ENCODE results near the gene TRAPPC12.

Gene TRAPPC12

DNA sequence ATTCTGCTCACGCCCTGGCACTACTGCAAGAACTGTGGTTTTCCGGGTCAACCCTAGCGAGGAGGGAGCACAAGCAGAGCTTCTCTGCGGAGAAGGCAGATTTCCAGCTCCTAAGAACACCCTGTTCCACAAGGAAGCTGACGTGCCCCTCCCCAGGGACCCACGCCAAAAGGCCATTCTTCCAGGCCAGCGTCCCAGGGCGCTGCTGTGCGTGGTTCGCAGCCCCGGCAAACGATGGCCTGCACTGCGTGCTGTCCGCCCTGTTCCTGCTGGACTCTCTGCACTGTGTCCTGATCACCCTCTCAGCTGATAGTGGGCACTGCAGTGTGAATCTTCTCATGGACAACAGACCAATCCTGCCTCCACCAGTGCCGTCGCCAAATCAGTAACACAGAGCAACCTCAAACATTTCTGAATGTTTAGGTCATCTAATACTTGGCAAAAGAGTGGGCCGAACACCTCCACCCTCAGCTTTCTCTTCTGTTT is 90.7 kb downstream of the TRAPPC12 start:
- DNase-seq (ENCODE audit: low spot score), result peak; percentile 32

DNA sequence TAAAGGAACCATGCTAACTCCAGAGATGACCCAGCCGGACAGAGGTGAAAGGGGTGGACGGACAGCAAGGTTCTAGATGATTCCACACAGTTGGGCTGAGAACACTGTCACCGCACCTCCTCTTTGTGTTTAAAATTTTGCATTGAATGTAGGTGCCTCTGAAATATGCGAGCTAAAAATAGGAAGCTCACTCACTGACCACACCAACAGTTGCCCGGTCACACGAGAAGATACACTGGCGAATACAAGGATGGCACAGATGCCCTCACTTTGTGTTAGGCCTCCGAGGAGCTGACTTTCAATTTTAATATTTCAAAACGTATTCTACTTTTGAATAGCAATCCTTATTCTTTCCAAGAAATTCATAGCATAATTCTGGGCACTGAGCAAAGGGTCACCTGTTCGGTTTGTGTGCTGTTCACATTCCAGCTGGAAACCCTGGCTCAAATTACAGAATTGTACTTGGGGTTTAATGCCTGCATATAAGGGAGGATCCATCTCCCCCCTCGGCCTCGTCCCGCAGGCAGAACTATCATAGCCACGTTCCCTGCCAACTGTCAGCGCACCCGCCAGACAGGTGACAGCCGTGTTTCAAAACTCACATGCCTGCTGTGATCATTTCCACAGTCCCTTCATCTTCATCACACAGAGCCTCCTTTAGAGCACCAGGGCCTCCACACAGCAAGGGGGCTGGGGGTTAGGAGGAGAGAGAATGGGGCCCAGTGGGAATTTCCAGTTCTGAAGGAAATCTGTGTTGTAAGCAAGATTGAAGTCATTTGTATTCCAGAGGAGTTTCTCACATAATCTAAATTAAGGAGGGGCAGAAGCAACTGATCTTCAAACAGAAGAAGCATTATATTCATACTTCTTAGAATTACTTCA is 91.6 kb downstream of the TRAPPC12 start:
- DNase-seq (ENCODE audit: low spot score), result peak; percentile 42

DNA sequence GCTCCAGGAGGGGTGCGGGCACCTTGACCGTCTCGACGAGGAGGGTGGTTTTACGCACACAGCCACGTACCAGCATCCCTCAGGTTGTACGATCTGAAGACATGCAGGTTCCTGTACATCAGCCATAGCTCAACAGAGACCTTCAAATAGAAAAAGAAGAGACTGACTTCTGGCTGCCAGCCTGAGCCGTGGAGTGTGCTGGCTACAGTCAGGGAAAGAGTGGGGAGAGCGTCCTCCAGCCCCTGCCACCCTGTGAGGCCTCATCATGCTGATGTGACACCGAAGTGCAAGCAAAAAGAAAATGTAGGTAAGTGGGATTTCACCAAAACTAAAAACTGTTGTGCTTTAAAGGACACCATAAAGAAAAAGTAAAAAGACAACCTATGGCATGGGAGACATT is 92.8 kb downstream of the TRAPPC12 start:
- no peak for DNase-seq (ENCODE audit: low spot score)

DNA sequence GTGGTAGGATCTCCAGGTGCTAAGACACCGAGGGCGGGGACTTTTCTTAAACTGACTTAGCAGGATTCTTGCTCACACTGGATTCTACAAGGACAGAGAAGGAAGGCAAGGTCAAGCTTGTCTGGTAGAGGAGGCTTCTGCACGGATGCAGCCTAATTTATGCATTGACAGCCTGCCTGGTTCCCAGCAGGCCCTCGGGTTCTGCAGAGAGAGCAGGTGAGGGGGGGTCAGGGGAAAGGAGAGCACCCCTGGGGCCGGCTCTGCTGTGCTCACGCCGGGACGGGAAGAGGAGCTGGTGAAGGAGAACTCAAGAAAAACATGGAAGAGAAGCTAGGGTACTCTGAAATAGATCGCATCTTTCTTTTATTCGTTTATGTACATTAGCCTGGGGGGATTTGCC is 93.5 kb downstream of the TRAPPC12 start:
- no peak for DNase-seq (ENCODE audit: low spot score)

DNA sequence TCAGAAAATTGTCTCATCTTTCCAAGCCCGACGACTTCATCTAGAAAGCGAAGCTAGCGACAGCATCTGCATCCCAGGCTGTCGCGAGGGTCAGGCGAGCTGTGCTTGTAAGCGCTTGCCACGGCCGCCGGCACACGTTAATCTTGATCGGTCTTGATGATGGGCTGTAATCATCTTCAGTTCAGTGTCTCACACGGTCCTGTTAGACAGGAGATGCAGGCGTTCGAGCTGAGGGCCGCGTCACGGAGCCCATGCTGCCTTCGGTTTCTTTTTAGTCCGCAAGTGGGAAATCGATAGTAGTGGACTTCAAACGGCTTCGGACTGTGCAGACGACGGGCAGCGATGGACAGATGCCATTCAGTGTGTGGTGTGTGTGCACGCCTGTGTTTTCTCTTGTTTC is 96.3 kb downstream of the TRAPPC12 start:
- no peak for DNase-seq (ENCODE audit: low spot score)

DNA sequence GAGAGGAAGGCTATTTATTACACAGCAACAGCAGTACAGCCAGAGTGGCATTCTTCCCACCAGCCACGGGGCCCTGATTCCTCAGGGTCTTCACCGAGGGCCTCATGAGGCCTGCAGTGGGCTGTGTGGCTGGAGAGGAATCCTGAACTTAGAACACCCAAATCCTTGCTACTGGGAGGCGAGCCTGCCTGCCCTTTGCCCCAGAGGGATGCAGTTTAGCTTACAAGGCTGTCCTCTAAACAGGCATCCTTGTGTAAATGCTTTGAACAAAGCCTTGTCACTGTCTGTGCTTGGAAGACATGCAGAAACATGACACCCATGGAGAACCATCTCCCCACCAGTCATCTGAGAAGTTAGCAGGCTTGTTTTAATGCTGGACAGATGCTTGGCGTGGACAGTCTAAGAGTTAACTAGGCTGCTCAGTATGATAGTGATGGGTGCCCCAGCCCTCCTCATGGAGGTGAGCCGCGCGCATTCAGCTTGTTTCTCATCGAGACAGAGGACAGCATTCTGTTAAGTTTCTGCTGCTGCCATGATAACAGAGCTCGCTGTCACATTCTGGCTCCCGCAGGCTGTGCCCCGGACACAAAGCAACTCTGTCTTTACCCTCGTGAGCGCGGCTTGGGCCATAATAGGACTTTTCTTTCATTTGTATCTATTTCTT is 97.0 kb downstream of the TRAPPC12 start:
- DNase-seq (ENCODE audit: low spot score), result peak; percentile 94

DNA sequence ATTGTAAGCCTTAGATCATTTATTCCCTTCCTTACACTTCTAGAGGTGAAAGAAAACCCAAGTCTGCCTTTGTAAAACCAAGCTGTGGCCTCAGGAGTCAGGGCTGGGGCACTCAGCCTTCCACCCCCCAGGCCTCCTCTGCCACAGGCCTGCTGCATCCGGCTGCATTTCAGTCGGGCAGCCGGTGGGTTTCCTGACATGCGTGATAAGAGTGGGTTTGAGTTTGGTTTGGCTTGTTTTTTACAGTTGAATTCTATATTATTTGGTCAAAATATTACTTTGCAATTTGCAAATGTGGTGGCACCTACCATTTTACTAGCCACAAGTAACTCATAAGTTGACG is 97.5 kb downstream of the TRAPPC12 start:
- no peak for DNase-seq (ENCODE audit: low spot score)

DNA sequence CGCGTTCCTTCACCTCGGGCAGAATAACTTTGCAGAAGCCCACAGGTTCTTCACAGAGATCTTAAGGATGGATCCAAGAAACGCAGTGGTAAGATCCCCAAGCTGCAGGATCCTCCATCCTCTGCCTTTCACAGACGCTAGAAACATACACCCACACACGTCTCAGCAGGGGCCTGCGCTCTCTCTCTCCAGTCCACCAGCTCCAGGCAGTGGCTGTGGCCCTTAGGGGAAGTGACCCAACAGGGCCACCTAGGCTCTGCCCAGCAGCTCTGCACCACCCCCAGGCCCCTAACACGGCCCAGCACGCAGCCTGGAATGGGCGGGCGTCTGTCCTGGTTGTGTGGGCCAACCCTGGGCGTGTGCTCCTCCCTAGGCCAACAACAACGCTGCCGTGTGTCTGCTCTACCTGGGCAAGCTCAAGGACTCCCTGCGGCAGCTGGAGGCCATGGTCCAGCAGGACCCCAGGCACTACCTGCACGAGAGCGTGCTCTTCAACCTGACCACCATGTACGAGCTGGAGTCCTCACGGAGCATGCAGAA is 99.4 kb downstream of the TRAPPC12 start:
- no peak for DNase-seq (ENCODE audit: low spot score)

DNA sequence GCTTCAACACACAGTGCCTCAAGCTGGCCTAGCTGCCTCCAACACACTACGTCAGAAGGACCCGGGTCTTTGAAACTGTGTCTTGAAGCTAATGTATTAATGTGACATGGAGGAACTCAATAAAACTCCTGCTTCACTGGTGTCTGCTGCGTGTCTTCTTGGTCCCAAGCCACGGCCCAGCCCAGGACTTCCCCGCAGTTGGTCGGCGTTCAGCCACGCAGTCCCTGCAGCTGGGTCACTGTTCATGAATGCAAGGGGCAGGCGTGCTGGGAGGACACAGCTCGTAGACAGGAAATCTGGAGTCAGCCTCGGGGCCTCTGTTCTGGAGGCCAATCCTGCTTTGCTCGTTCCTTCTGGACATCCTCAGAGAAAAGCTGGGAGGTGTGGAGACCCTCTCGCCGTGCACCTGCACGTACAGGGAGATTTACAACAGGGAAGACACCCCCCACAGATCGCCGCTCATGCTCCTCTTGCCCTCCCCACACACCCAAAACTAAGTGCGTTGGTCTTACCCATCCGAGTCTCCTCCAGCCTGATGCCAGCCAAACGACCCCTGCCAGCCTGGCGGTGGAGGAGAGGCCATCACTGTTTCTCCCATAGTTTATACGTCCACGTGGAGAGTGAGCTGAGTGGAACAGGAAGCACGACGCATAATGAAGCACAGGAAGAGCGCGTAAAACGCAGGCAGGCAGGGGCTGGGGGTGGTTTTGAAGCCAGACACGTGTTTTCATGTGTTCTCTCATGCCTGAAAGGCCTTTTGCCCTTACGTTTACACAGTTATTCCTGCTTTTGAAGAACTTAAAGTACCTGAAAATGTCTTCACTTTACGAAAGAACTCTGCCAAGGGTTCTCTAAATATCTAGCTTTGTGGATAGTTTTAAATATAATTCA is 100.2 kb downstream of the TRAPPC12 start:
- no peak for DNase-seq (ENCODE audit: low spot score)

DNA sequence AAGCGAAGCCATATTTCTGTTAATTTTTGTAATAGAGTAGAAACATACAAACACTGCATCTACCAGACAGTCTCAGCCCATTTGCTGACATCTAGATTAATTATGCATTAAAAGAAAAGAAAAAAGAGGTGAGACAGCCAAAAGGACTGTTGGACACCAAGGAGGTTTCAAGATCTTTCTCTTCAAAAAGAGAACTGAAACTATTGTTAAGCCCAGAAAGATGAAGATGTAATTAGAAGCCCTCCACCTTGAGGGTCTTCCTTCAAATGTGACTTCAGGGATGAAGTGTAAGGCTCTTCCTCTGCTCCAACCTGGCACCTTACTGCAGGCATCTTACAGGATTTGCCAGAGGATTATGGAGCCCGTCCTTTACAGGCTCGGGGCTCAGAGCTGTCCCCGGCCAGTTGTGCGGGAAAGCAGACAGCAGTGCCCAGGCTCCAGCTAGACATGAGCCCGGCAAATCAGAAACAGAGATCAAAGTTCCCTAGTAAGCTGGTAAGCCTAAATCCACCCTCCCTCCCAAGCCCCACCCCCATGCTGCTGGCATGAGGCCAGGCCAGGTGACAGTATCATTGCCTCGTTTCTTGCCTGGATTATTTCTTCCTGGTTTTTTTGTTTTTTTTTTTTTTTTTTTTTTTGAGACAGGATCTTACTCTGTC is 101.0 kb downstream of the TRAPPC12 start:
- no peak for DNase-seq (ENCODE audit: low spot score)

DNA sequence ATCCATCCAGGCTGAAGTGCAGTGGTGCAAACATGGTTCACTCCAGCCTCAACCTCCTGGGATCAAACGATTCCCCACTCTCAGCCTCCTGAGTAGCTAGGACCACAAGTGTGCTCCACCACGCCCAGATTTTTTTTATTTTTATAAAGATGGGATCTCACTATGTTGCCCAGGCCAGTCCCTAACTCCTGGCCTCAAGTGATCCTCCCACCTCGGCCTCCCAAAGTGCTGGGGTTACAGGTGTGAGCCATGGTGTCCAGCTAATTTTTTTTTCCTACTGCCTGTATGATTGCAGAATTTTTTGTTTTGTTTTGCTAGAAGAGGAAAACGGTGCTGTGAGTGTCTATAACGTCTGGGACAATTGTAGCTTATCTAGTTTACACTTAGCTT is 101.5 kb downstream of the TRAPPC12 start:
- no peak for DNase-seq (ENCODE audit: low spot score)

DNA sequence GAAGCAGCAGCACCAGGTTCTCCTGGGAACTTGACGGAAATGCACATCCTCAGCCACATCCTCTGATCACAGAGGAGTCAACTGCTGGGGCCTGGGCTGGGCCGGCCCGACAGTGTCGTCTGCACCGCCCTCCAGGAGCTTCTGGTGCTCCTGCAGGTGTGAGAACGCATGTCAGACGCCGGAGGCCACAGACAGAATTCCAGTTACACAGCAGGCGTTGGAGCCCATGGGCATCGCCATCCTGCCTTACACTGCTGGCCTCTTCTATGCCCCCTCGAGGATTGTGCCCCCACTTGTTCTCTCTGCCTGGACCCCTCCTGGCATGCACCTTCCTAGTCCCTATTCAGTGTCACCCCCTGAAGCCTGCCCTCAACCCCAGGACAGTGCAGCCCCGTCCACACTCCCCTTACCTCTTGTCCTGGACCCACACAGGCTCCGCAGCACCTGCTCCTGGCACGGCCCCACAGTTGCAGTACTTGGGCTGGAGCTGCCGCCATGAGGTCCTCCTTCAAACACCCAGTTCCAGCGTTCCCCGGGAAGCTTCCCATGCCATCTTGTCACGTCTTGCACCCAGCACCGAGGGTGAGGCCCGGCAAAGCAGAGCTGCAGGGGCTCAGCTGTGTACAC is 102.4 kb downstream of the TRAPPC12 start:
- no peak for DNase-seq (ENCODE audit: low spot score)

DNA sequence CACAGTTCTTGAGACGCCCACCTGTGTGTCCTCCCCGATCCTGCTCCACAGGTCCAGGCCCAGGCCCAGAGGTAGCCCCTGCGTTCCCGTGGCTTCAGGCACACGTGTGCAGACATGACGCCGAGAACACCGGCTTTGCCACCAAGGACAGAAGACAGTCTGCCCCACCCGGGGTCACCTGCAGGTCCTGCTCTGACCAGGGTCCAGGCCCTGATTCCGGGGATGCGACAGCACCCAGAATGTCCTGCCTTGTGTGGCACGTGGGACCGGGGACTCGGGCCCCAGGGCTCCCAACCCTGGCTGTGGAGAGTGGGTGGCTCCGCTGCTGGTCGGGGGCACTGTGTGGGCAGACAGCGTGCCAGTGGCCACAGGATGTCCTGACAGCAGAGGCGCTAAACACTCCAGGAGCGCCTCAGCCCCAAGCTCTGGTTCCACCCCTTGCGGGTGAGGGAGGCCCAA is 102.9 kb downstream of the TRAPPC12 start:
- DNase-seq (ENCODE audit: low spot score), result no peak

DNA sequence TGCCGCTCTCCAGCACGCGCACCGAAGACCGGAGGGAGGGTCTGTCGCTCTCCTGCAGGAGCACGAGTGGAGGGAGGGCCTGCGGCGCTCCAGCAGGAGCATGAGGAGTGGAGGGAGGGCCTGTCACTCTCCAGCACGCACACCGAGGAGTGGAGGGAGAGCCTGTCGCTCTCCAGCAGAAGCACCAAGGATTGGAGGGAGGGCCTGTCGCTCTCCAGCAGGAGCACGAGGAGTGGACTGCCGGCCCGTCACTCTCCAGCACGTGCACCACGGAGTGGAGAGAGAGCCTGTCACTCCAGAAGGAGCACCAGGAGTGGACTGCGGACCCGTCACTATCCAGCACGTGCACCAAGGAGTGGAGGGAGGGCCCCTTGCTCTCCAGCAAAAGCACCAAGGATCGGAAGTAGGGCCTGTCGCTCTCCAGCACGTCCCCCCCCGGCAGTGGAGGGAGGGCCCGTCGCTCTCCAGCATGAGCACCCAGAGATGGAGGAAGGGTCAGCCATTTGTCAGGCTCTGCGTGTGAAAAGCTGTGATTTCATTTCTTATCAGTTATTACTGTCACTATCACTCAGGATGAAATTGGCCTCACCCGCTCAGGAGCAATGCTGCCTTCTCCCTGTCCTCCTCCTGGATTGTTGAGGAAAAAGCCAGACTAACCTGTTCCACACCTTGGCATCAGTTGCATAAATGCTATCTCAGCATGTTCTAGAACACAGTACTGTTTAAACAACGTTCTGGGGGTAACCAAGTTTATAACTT is 103.9 kb downstream of the TRAPPC12 start:
- DNase-seq (ENCODE audit: low spot score), result no peak

DNA sequence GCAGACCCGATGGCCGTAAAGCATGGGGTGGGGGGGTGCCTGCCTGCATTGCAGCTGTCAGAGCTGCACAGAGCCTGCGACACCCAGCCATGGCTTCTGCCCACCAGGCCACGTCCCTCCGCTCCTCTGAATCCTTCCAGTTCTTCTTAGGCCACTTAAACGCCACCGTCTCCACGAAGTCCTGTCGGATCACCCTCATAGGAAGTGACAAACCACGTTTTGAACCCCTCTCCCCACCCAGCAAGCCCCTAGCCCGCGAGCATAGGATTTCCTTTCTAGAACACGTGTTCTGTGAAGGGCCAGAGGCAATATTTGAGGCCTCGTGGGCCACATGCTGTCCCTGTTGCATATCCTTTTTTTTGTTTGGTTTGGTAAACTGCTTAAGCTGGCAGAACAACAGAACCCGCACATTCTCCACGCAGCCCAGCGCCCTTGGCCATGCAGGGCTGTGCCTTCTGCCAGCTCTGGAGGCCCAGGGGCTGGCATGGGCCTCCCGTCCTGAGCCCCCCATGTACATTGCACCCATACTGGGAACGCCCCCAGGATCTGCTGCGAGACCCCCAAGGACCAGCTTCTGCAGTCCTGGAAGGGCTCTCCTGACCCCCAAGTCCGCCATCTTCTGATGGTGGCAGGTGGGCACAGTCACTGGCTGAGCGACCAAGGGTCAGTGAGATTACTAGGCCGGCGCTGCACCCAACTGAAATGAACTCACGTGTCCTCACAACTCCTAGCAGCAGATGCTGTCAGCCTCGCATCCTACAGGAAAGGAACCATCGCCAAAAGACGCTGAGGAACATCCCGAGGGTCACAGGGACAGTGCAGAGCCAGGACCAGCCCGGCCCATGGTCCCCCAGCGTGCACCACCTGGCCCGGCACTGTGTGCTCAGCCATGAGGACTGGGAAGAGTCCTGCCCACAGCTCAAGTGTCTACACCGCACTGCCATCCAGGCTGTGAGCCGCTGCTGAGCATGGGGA is 104.8 kb downstream of the TRAPPC12 start:
- no peak for DNase-seq (ENCODE audit: low spot score)

DNA sequence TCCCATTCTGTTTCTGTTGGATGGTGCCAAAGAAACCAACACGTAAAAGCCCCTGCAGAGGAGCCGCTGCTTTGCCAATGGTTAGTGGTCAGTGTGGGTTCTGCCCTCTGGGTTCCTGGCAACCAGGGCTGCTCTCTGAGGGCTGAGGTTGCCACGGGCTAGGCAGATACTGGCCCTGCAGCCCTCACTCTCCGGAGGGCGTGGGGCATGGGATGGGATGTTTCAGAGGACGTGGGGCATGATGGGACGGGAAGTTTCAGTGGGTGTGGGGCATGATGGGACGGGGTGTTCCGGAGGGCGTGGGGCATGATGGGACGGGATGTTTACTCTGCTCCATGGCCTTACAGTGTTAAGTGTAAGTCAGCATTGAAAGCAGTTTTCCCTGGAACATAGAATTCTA is 105.7 kb downstream of the TRAPPC12 start:
- no peak for DNase-seq (ENCODE audit: low spot score)

DNA sequence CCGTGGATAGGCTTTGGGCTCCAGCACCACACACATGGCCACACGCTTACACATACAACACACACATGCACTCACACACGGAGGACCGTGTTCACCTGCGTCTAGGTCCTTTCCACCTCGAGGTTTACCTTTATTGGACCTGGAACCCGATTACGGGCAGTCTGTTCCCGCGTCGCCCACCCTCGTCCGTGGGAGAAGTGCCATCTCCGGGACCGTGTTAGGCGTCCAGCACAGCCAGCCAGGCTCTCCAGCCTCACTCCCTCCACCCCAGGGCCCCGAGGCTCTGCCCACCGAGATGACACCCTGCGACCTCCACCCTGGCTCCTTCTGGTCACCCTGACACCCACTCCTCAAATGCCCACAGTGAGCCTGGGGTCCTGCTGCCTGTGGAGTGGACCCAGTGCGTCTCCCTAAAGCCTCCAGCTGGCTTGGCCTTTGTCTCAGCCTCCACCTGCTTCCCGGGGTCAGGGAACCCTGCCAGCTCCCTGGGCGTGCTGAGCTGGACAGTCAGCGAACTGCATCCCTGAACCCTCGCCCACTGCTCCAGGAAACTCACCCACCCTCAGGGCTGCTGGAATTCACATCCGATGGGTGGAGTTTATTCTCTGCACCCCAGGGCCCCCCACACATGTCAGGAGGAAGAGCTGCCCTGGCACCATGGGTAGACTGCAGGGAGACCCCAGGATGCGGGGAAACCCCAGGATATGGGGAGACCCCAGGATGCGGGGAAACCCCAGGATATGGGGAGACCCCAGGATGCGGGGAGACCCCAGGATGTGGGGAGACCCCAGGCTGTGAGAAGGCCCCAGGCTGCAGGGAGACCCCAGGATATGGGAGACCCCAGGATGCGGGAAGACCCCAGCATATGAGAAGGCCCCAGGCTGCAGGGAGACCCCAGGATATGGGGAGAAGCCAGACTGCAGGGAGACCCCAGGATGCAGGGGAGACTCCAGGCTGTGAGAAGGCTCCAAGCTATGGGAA is 106.8 kb downstream of the TRAPPC12 start:
- DNase-seq (ENCODE audit: low spot score), result no peak

DNA sequence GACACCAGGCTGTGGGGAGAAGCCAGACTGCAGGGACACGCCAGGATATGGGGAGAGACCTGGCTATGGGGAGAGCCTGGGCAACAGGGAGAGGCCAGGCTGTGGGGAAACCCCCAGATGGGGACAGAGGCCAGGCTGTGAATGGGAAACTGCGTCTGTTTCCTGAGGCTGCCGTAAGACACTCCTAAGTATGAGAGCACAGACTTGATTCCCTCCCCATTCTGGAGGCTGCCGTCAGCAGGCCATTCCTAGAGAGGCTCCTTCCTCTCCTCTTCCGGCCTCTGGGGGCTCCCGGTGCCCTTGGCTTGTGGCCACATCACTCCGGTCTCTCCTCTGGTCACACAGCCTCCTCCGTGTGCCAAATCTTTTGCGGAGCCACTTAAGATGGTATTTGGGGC is 107.5 kb downstream of the TRAPPC12 start:
- DNase-seq (ENCODE audit: low spot score), result no peak

Data from pons (tissue), 1 donor.